Skeletal muscle tissue (tissue), 4 donors: ENCODE measurements around the gene MED20. TPM values are rescaled to one million over a fixed set of nuclear protein-coding genes. Genes with fewer than 3 reads are reported as not detected.

ENCODE experiments used
- H3K27ac ChIP-seq: one replicate; pipeline ENCODE4 v1.7.0; 2013; ENCODE audit warnings: mild to moderate bottlenecking, low read depth, low read length, inconsistent platforms
- H3K27me3 ChIP-seq, 3 donors: one replicate each; pipeline ENCODE4 v1.7.0; 2013; ENCODE audit warnings: low read length in 3 of 3; ENCODE audit not compliant: control insufficient read depth in 3 of 3, insufficient read depth in 3 of 3
- H3K36me3 ChIP-seq, 3 donors: one replicate each; pipeline ENCODE4 v1.7.0; 2013; ENCODE audit warnings: low read length in 3 of 3; ENCODE audit not compliant: control insufficient read depth in 3 of 3, insufficient read depth in 3 of 3
- H3K4me1 ChIP-seq, 3 donors: one replicate each; pipeline ENCODE4 v1.7.0; 2013; ENCODE audit warnings: low read length in 3 of 3, mild to moderate bottlenecking in 3 of 3; ENCODE audit not compliant: control insufficient read depth in 3 of 3, insufficient read depth in 3 of 3
- H3K4me3 ChIP-seq, 3 donors: one replicate each; pipeline ENCODE4 v1.7.0; 2013; ENCODE audit warnings: low read length in 3 of 3
- H3K9ac ChIP-seq, 3 donors: one replicate each; pipeline ENCODE4 v1.7.0; 2013; ENCODE audit warnings: low read length in 3 of 3, mild to moderate bottlenecking in 3 of 3, moderate library complexity in 2 of 3, low read depth in 1 of 3
- H3K9me3 ChIP-seq, 3 donors: one replicate each; pipeline ENCODE4 v1.7.0; 2013; ENCODE audit warnings: low read length in 3 of 3; ENCODE audit not compliant: control insufficient read depth in 3 of 3
- total RNA-seq: library from RNA; depleted of rRNA; stranded (reverse); fragments of >200 nt; gene quantifications from one replicate; pipeline ENCODE4 v1.2.3, GENCODE V29; 2014
- donor health status: Osteomylitis.

The MED20 gene
- total RNA-seq, 1 donor from 2014 or later: 17.2 TPM

DNA sequence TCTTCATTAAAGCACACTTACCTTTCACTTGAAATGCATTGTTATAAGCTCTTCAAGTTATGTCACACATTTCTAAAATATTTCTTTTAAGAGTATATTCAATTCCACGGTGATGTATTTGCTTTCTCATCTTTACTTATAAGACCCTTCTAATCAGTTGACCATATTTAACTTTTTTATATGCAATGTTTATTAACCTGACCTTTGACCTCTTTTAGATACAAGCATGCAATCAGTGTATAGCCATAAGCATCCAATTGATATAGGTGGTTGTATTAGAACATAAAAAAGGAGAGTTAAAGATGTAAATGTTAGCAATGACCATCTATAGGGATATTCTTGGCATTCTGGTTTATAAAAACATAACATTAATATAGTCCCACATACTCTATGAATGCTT lies 35.0 kb downstream of the MED20 start:
- no peaks in the 10 kb centered on the region for H3K27me3 ChIP-seq
- no peak overlapping the region for H3K4me3 ChIP-seq
- no peak overlapping the region for H3K9ac ChIP-seq
- H3K27ac ChIP-seq: no peak overlapping the region
- no peaks in the 10 kb centered on the region for H3K36me3 ChIP-seq
- H3K9me3 ChIP-seq: no peaks in the 10 kb centered on the region
- H3K4me1 ChIP-seq: no peaks in the 10 kb centered on the region

DNA sequence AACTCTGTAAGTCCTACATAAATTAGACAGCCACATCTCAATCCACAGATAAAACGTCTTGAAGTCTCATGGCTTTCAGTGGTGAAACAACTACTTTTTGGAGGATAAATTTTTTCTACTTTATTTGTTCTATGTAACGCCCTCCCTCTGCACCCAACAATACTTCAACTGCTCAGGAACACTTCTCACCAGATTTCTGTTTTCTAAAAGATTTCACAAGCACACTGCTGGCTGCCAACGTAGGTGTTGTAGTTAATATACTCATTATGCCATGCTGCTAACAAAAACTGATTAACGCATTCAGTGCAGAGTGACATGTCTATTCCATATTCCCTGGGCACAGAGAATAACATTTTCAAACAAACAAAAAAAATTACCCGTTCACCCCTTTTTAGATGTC lies 36.0 kb downstream of the MED20 start:
- Histone ChIP-seq H3K4me3 (no peak overlapping the region), H3K27ac (no peak overlapping the region), H3K36me3 (no peaks in the 10 kb centered on the region), H3K9ac (no peak overlapping the region), H3K4me1 (no peaks in the 10 kb centered on the region), H3K9me3 (no peaks in the 10 kb centered on the region), H3K27me3 (no peaks in the 10 kb centered on the region)

DNA sequence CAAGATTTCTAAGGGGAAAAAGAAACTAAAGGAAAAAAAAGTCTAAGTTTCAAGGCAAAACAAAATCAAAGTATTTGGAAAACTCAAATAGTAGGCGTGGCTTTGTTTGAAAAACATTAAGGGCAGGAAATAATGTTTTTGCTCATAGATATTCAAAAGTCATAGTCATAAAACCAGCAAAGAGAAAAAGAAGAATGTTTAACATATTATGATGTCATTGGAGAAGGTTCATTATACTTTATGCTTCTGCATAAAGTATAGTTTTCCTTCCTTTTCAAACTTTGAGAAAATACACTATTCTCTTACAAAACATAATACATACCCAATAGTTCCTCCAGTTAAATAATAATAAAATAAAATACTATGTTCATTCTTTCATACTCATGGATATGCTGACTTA lies 39.4 kb downstream of the MED20 start:
- Histone ChIP-seq H3K4me1 (no peaks in the 10 kb centered on the region), H3K36me3 (no peaks in the 10 kb centered on the region), H3K9me3 (no peaks in the 10 kb centered on the region), H3K9ac (no peak overlapping the region), H3K4me3 (no peak overlapping the region), H3K27ac (no peak overlapping the region), H3K27me3 (no peaks in the 10 kb centered on the region)

DNA sequence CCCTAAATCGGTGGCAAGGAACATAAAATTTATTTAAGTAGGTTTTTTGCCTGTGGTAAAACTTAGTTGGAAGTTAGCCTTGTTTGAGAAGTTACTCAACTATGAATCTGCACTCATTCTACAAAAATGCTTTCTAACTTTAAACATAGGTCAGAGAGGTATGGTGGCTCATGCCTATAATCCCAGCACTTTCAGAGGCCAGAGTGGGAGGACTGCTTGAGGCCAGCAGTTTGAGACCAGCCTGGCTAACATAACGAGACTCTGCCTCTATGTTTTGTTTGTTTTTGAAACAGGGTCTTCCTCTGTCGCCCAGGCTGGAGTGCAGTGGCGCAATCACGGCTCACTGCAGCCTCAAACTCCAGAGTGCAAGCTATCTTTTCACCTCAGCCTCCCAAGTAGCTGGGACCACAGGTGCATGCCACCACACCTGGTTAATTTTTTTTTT lies 42.0 kb downstream of the MED20 start:
- no peak overlapping the region for H3K9ac ChIP-seq
- H3K27me3 ChIP-seq: no peaks in the 10 kb centered on the region
- H3K36me3 ChIP-seq: no peaks in the 10 kb centered on the region
- no peak overlapping the region for H3K27ac ChIP-seq
- H3K4me3 ChIP-seq: no peak overlapping the region
- no peaks in the 10 kb centered on the region for H3K4me1 ChIP-seq
- H3K9me3 ChIP-seq: no peaks in the 10 kb centered on the region

DNA sequence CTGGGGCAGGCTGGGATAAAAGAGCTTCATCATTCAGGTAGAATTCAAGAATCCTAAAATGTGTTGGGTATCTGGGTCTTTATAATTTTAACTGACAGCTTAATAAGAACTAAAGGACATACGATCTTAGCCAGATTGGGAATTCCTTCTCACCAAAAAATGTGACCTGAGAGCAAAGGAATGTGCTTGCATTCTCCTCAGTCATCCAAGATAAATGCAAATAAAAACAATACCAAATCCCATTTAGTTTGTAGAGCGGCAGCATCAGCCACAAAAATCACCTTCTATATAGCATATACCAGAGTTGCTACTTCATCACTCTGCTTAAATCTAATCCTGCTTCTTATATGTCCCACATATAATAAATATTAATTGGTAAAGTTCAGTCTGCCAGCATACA lies 42.7 kb downstream of the MED20 start:
- Histone ChIP-seq H3K9me3 (no peaks in the 10 kb centered on the region), H3K27me3 (no peaks in the 10 kb centered on the region), H3K4me1 (no peaks in the 10 kb centered on the region), H3K27ac (no peak overlapping the region), H3K36me3 (no peaks in the 10 kb centered on the region), H3K4me3 (no peak overlapping the region), H3K9ac (no peak overlapping the region)

DNA sequence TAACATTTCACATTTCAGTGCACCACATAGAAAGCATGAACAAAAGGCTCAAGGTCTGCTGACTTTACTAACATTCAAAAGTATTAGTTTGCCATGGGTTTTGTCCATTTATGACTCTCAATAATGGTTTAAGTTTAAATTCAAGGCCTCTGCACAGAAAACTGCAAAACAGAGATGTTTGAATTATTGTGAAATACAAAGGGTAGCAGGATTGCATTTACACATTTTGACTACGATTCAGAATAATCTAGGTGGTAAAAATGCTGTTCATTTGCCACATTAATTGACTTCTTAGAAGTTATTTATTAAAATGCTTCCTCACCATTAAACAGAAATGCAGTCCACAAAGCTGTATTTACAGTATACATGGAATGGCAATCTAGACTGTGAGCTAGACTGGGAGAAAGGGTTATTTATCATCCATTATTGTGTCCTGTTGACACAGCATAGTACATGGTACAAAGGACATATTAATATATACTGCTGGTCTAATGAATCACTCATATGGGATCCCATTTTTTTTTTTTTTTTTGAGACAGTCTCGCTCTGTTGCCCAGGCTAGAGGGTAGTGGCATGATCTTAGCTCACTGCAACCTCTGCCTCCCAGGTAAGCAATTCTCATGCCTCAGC lies 43.8 kb downstream of the MED20 start:
- Histone ChIP-seq H3K9ac (no peak overlapping the region), H3K27ac (no peak overlapping the region), H3K36me3 (no peaks in the 10 kb centered on the region), H3K9me3 (no peaks in the 10 kb centered on the region), H3K27me3 (no peaks in the 10 kb centered on the region), H3K4me1 (no peaks in the 10 kb centered on the region), H3K4me3 (no peak overlapping the region)

DNA sequence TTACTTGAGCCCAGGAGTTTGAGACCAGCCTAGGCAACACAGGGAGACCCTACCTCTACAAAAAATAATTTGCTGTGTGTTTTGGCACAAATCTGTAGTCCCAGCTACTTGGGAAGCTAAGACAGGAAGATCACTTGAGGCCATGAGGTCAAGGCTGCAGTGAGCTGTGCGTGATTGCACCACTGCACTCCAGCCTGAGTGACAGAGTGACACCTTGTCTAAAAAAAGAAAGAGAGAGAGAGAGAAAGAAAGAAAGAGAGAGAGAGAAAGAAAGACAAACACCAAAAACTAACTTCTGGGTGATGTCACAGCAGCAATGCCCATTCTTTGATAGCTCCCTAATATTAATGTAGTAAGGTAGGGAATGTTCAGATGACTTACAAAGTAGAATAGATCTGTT lies 46.2 kb downstream of the MED20 start:
- no peaks in the 10 kb centered on the region for H3K27me3 ChIP-seq
- H3K4me1 ChIP-seq: no peaks in the 10 kb centered on the region
- H3K9me3 ChIP-seq: no peaks in the 10 kb centered on the region
- no peak overlapping the region for H3K27ac ChIP-seq
- H3K9ac ChIP-seq: no peak overlapping the region
- H3K36me3 ChIP-seq: no peaks in the 10 kb centered on the region
- no peak overlapping the region for H3K4me3 ChIP-seq

DNA sequence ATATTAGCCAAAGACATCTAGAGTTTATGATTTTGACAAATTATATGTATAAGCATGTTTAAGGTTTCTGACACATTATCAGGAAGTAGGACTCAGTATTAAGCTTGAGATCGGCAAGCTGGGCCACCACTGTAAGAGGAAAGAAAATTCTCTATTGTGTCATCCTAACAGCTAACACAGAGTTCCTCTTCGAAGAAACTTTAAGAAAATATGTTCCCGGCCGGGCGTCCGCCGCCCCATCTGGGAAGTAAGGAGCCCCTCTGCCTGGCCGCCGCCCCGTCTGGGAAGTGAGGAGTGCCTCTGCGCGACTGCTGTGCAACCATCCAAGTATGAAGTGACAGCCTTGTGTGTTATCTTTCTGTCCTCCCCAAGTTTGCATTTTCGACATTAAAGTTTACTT lies 48.8 kb downstream of the MED20 start:
- Histone ChIP-seq H3K9ac (no peak overlapping the region), H3K36me3 (no peaks in the 10 kb centered on the region), H3K9me3 (no peaks in the 10 kb centered on the region), H3K4me1 (no peaks in the 10 kb centered on the region), H3K4me3 (no peak overlapping the region), H3K27ac (no peak overlapping the region), H3K27me3 (no peaks in the 10 kb centered on the region)

DNA sequence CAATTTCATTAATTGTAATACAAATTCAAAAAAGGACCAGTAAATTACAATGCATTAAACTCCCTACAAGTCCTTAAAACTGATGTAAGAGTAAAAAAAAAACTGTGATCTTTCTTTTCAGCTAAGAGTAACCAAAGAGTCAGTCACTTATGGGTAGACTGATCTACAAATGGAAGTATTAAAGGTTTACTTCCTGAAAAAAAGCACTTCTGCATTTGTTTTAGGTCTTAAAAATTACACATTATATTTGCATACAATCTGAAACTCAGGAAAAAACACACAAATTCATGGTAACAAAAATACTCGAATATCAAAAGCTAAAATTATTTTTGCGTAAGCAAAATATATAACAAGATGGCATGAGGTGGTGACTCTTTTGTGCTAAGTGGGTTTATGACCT lies 49.2 kb downstream of the MED20 start:
- no peaks in the 10 kb centered on the region for H3K4me1 ChIP-seq
- H3K27ac ChIP-seq: no peak overlapping the region
- no peaks in the 10 kb centered on the region for H3K36me3 ChIP-seq
- no peaks in the 10 kb centered on the region for H3K9me3 ChIP-seq
- no peaks in the 10 kb centered on the region for H3K27me3 ChIP-seq
- no peak overlapping the region for H3K9ac ChIP-seq
- no peak overlapping the region for H3K4me3 ChIP-seq

DNA sequence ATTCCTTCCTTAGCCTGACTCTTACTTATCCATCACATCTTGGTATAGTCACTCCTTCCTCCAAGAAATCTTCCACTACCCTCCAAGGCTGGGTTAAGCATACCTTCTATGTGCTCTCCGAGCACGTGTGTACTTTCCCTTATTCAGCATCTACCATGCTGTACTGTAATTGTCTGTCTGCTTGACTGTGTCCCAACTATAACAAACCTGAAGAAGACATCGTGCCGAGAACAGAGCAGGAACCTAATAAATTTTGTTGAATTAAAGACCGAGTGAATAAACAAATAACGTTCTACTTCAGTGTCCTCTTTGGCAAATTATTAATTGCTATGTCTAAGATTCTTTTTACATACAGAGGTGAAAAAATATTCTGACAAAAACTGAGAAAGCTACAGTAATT lies 61.6 kb downstream of the MED20 start:
- Histone ChIP-seq H3K27ac (no peak overlapping the region), H3K27me3 (no peaks in the 10 kb centered on the region), H3K36me3 (no peaks in the 10 kb centered on the region), H3K9ac (no peak overlapping the region), H3K9me3 (no peaks in the 10 kb centered on the region), H3K4me3 (no peak overlapping the region), H3K4me1 (no peaks in the 10 kb centered on the region)

DNA sequence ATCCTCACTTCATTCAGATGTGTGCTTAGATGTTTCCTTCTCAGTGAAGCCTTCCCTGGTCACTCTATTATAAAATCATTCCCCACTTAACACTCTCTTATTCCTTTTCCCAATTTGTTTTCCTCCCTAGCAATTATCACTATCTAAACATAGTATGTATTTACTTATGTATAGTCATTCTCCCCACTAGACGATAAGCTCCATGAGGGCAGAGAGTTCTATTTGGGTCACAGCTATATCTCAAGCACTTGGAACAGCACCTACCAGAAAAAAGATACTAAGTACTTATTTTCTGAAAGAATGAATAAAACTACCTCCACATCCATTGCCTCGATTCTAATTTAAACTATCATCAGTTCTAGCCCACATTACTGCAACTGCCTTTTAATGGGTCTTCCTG lies 62.2 kb downstream of the MED20 start:
- H3K4me1 ChIP-seq: no peaks in the 10 kb centered on the region
- no peak overlapping the region for H3K4me3 ChIP-seq
- H3K27ac ChIP-seq: no peak overlapping the region
- no peaks in the 10 kb centered on the region for H3K27me3 ChIP-seq
- no peak overlapping the region for H3K9ac ChIP-seq
- H3K36me3 ChIP-seq: no peaks in the 10 kb centered on the region
- no peaks in the 10 kb centered on the region for H3K9me3 ChIP-seq
